GM18505 (cell line): Measurements from ENCODE around the gene ETV1.
A peak's percentile ranks its signal among the peaks of the same experiment; 100 is the strongest.

Experiments
- ATAC-seq: cut with Tn5 transposase; IDR thresholded peaks from one replicate; pipeline ENCODE4 v1.9.1; 2021; ENCODE audit not compliant: unreplicated experiment
- POLR2A ChIP-seq: IDR thresholded peaks from 4 replicates; pipeline ENCODE4 v1.6.1; 2011; ENCODE audit warnings: borderline replicate concordance; ENCODE audit not compliant: insufficient read depth, insufficient read length; ENCODE audit errors: extremely low read depth

ETV1 gene

DNA sequence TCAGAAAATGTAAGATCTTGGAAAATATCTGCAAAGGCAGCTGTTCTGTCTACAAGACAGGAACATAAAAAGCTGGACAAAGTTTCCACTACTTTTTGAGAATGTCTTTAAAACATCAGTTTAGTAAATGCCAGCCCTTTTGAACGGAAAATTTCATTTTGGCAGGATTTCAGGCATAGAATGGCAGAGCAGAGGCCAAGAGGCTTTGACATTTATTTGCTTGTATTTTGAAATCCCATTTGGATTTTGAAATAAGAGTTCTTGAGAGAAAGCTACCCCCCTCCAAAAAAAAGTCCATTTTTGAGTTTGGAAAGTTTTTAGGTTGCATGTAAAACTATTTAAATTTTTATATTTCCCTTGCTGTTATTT, 3.1 kb upstream of the ETV1 start:
- ATAC-seq: no peak
- no peak for TF ChIP-seq POLR2A

GRCh38 chr7:13991791-13992595, 2.5 kb upstream of the ETV1 start:
- ATAC-seq: no peak
- no peak for TF ChIP-seq POLR2A

GRCh38 chr7:13990984-13991790, 1.7 kb upstream of the ETV1 start:
- ATAC-seq: peak; percentile 74
- TF ChIP-seq POLR2A: no peak

DNA sequence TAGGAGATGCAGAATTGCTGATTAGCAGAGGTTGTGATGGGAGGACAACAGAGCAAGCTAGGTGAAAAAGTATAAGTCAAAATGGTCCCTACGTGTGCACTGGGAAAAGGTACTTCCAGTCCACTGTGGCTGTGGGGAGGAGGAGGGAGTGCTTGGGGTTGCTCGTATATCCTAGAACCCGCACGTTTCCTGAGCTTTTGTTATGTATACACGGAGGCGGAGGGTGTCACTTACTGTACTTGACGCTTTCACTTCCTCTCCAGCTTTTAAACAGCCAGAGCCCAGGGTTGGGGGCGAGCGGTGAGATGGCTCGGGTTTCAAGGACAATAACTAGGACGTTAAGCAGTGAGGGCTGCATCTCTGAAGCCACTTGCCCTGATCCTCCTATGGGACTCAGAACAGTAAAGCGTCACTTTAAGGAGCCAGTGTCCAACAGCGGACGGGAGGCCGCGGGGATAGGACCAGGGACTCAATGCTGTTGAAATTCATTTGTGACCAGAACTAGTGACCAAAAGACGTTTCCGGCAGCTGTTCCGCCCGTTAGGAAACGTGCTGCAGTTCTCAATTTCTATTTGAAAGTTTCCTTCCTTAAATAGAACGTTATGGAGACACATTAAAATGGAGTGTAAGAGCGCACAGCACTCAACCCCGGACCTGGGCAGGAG, 985 bp upstream of the ETV1 start:
- ATAC-seq: peak; percentile 71
- no peak for TF ChIP-seq POLR2A

- ATAC-seq: no peak
- TF ChIP-seq POLR2A: no peak
Observed at GRCh38 chr7:13989949-13990305, 461 bp upstream of the ETV1 start.

DNA sequence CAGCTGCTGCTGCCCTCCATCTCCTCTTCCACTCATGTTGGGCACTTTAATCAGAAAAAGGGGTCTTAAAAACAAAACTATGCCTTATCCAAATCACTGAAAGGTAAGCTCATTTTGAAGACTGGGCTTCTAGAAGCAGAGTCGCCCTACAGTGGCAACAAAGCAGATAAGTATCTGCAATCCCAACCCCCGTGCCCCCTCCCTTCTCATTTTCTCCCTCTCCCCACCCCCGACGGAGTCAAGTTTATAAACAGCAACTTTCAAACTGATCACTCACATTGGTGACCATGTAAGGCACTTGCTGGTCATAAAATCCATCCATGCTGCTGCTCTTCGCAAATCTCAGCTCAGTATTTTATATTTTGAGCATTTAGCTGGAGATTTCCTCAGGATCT, 738 bp downstream of the ETV1 start:
- ATAC-seq: no peak
- TF ChIP-seq POLR2A: no peak

DNA sequence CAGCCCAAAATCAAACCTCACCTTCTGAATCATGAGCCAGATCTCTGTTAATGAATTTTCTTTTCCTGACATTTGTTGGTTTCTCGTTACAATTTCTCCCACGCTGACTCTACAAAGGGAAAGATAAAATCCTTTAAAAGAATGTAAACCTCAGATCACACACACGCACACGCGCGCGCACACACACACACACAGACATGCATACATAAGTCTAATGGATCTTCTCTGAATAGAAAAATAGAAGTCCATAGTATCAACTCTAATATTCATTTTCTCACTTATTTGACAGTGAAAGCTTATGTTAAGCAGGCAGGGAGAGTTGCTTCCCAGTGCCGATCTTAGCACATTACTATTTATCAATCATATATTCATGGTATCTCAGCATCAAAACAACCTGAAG, 1.4 kb downstream of the ETV1 start:
- no peak for ATAC-seq
- no peak for TF ChIP-seq POLR2A

DNA sequence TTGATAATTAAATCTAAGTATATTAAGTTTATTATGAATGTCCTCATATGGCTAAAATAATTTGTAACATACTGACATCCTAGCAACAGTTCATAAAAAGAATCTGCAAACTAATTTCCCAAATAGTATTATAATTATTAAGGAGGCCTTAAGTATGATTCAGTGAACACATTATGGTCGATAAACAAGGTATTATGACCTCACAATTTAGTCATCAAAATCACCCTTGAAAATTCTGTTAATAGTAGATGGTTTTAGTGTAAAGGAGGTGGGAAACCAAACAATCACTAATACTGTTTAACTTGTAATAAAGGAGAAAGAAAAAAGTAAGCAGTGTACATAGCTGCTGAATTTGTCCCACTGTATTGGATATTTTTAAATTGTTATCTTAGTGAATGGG, 2.1 kb downstream of the ETV1 start:
- ATAC-seq: no peak
- no peak for TF ChIP-seq POLR2A

- ATAC-seq: no peak
- TF ChIP-seq POLR2A: no peak
Observed at GRCh38 chr7:13986208-13986607, 3.3 kb downstream of the ETV1 start.

- TF ChIP-seq POLR2A: no peak
- no peak for ATAC-seq
Observed at GRCh38 chr7:13984831-13985685, 4.4 kb downstream of the ETV1 start.

- ATAC-seq: no peak
- TF ChIP-seq POLR2A: no peak
Observed at GRCh38 chr7:13984061-13984460, 5.4 kb downstream of the ETV1 start.

DNA sequence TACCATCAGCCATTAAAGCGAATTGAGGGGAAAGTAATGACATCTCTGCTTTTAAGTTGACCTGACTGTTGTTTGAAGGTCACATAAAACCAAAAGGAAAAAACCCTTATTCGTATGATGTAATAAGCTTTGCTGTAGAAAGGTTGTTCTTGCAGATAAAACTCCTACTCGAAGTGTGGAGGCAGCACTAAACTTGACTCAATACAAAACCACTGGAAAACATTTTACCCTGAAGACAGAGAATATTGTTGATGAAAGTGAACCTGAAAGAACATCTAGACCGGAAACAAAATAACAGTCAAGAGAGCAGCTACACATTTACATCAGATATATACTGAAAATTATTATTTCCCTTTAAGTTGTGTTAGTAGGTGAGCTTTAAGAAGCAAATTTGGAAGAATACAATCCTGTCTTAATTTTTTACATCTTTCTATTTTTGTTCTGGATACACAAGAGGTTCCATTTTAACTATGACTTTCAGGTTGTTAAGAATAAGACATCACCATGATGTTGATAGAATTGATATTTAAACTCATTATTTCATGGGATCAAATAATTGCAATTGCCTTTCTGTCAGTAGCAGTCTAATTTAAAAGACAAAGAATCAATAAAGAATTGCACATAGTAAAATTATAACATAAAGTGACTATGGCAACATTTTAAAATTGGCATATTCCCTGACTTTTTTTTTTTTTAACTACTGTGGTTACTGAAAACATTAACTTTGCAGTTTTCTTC, 6.4 kb downstream of the ETV1 start:
- ATAC-seq: no peak
- TF ChIP-seq POLR2A: no peak
